ENCODE measurements around the gene MYOCD. TPM values are rescaled to one million over a fixed set of nuclear protein-coding genes. Genes with fewer than 3 reads are reported as not detected.

Gene MYOCD
- total RNA-seq, 1 donor from 2014 or later = 0.04 TPM

GRCh38 chr17:12794919-12795532 lies 129.3 kb downstream of the MYOCD start:
- H3K27ac Mint-ChIP-seq = no peak overlapping the region
- H3K9ac ChIP-seq = no peak overlapping the region
- H3K36me3 Mint-ChIP-seq = peaks cover 2% of the 10 kb centered on the region
- H3K79me2 ChIP-seq (ENCODE audit: low read depth) = peaks cover 61% of the 10 kb centered on the region
- H3K4me1 Mint-ChIP-seq = peaks cover 7% of the 10 kb centered on the region
- no peak overlapping the region for H3K27ac ChIP-seq
- H3K9me3 ChIP-seq (ENCODE audit: low read depth) = peaks cover 3% of the 10 kb centered on the region
- peaks cover 4% of the 10 kb centered on the region for H3K27me3 Mint-ChIP-seq (ENCODE audit: insufficient read depth, low read depth)
- H3K4me3 ChIP-seq = no peak overlapping the region
- H3K4me1 ChIP-seq = peaks cover 8% of the 10 kb centered on the region
- TF ChIP-seq CTCF (IDR thresholded peaks at IDR 0.05) = no peak
- TF ChIP-seq EZH2phosphoT487 (IDR thresholded peaks at IDR 0.05) = no peak
- TF ChIP-seq EZH2 (IDR thresholded peaks at IDR 0.05) = no peak
- H3K36me3 ChIP-seq = no peaks in the 10 kb centered on the region
- H3K4me2 ChIP-seq = no peak overlapping the region
- peaks cover 3% of the 10 kb centered on the region for H3F3A ChIP-seq (ENCODE audit: low read depth)
- no peak overlapping the region for H2AFZ ChIP-seq (replicated peaks)
- peaks cover 11% of the 10 kb centered on the region for H4K20me1 ChIP-seq (ENCODE audit: low read depth)
- H3K4me3 Mint-ChIP-seq = no peak overlapping the region
- peaks cover 7% of the 10 kb centered on the region for H3K27me3 ChIP-seq
- peaks cover 4% of the 10 kb centered on the region for H3K9me3 Mint-ChIP-seq
- DNase-seq (ENCODE audit: low spot score) = no peak

GRCh38 chr17:12800855-12801365 lies 135.2 kb downstream of the MYOCD start:
- Histone ChIP-seq H2AFZ (replicated peaks) (no peak overlapping the region), H3K79me2 (ENCODE audit: low read depth) (peaks cover 32% of the 10 kb centered on the region), H3K4me3 (no peak overlapping the region), H3K27ac (no peak overlapping the region), H3F3A (ENCODE audit: low read depth) (no peaks in the 10 kb centered on the region), H3K4me1 (no peaks in the 10 kb centered on the region), H3K9me3 (ENCODE audit: low read depth) (peaks cover 3% of the 10 kb centered on the region), H3K4me2 (no peak overlapping the region), H3K36me3 (no peaks in the 10 kb centered on the region), H4K20me1 (ENCODE audit: low read depth) (no peaks in the 10 kb centered on the region), H3K27me3 (no peaks in the 10 kb centered on the region), H3K9ac (no peak overlapping the region)
- no peak for DNase-seq (ENCODE audit: low spot score)
- peaks cover 4% of the 10 kb centered on the region for H3K9me3 Mint-ChIP-seq
- no peak overlapping the region for H3K4me3 Mint-ChIP-seq
- H3K36me3 Mint-ChIP-seq = no peaks in the 10 kb centered on the region
- H3K27ac Mint-ChIP-seq = no peak overlapping the region
- no peaks in the 10 kb centered on the region for H3K4me1 Mint-ChIP-seq
- no peak for TF ChIP-seq CTCF (IDR thresholded peaks at IDR 0.05)
- no peak for TF ChIP-seq EZH2phosphoT487 (IDR thresholded peaks at IDR 0.05)
- TF ChIP-seq EZH2 (IDR thresholded peaks at IDR 0.05) = no peak
- H3K27me3 Mint-ChIP-seq (ENCODE audit: insufficient read depth, low read depth) = no peaks in the 10 kb centered on the region

- no peak overlapping the region for H3K27ac Mint-ChIP-seq
- TF ChIP-seq EZH2 (IDR thresholded peaks at IDR 0.05) (no peak), EZH2phosphoT487 (IDR thresholded peaks at IDR 0.05) (no peak), CTCF (IDR thresholded peaks at IDR 0.05) (no peak)
- H3K4me3 Mint-ChIP-seq = no peak overlapping the region
- no peak overlapping the region for H3K4me3 ChIP-seq
- H4K20me1 ChIP-seq (ENCODE audit: low read depth) = no peaks in the 10 kb centered on the region
- peaks cover 4% of the 10 kb centered on the region for H3K36me3 Mint-ChIP-seq
- H3K36me3 ChIP-seq = no peaks in the 10 kb centered on the region
- H3K79me2 ChIP-seq (ENCODE audit: low read depth) = peaks cover 10% of the 10 kb centered on the region
- no peak for DNase-seq (ENCODE audit: low spot score)
- no peak overlapping the region for H2AFZ ChIP-seq (replicated peaks)
- H3K27ac ChIP-seq = no peak overlapping the region
- no peak overlapping the region for H3K4me2 ChIP-seq
- H3K9me3 Mint-ChIP-seq = peaks cover 26% of the 10 kb centered on the region
- H3K9me3 ChIP-seq (ENCODE audit: low read depth) = no peaks in the 10 kb centered on the region
- no peaks in the 10 kb centered on the region for H3K4me1 ChIP-seq
- H3K4me1 Mint-ChIP-seq = no peaks in the 10 kb centered on the region
- H3F3A ChIP-seq (ENCODE audit: low read depth) = no peaks in the 10 kb centered on the region
- H3K27me3 ChIP-seq = no peaks in the 10 kb centered on the region
- no peak overlapping the region for H3K9ac ChIP-seq
- H3K27me3 Mint-ChIP-seq (ENCODE audit: insufficient read depth, low read depth) = no peaks in the 10 kb centered on the region
Measured at GRCh38 chr17:12806630-12807029, 140.9 kb downstream of the MYOCD start.

All from neural progenitor cell (in vitro differentiated cells).